ENCODE results near the gene SRGN. TPM values are rescaled to one million over a fixed set of nuclear protein-coding genes. Genes with fewer than 3 reads are reported as not detected.

The SRGN gene
- polyA plus RNA-seq, 1 donor from 2014 or later, result not detected

DNA sequence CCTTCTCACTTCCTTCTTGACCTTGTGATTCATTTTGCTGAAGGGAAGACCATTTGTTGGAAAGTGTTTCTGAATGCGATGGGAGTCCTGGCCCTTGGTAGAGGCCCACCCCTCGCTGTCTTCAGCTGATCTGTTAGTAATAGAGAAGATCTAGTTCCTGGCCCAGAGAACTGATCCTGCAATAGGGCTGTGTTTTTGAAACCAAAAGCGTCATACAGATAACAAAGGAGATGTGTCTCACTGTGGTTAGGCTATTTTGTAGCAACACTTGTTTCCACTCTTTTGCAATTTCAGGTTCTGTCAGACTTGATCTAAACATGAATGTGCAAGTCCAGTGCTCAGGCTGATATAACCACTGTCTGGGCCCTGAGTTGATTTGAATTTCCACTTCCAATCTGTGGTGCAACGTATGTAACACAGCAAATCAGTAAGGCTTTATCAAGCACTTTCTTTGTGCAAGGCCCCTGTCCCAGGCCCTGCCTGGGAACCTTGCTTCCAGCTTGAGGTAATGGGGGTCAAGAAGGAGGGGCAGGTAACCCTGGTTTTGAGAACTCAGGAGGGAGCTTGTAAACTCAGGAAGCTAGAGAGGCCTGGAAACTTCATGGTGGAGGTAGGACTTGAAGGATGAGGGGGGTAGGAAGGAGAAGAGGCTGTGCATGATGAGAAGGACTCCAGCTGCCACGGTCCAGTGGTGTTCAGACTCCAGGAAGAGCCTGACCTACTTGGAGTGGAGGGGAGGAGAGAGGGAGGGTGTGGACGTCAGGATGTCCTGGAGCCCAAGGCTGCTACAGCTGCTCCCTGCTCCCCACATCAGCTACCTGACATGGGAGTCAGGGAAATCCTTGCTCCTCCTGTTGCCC lies 42.2 kb upstream of the SRGN start:
- H3K9me3 ChIP-seq (ENCODE audit: low read length), result no peaks in the 10 kb centered on the region
- no peaks in the 10 kb centered on the region for H3K9me2 ChIP-seq (ENCODE audit: insufficient read depth, low read length)
- no peak overlapping the region for H3K9ac ChIP-seq (ENCODE audit: low read length)
- TF ChIP-seq SMC3 (conservative IDR thresholded peaks at IDR 0.05; ENCODE audit: poor library complexity), result no peak
- TF ChIP-seq, protein P1, sequence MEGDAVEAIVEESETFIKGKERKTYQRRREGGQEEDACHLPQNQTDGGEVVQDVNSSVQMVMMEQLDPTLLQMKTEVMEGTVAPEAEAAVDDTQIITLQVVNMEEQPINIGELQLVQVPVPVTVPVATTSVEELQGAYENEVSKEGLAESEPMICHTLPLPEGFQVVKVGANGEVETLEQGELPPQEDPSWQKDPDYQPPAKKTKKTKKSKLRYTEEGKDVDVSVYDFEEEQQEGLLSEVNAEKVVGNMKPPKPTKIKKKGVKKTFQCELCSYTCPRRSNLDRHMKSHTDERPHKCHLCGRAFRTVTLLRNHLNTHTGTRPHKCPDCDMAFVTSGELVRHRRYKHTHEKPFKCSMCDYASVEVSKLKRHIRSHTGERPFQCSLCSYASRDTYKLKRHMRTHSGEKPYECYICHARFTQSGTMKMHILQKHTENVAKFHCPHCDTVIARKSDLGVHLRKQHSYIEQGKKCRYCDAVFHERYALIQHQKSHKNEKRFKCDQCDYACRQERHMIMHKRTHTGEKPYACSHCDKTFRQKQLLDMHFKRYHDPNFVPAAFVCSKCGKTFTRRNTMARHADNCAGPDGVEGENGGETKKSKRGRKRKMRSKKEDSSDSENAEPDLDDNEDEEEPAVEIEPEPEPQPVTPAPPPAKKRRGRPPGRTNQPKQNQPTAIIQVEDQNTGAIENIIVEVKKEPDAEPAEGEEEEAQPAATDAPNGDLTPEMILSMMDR (IDR thresholded peaks at IDR 0.05; ENCODE audit: poor library complexity, severe bottlenecking), result no peak
- TF ChIP-seq RAD21 (conservative IDR thresholded peaks at IDR 0.05), result no peak
- TF ChIP-seq REST (IDR thresholded peaks at IDR 0.05; ENCODE audit: borderline replicate concordance), result no peak
- no peak for TF ChIP-seq POLR2AphosphoS5 (IDR thresholded peaks at IDR 0.05)
- no peak for TF ChIP-seq TAF1 (IDR thresholded peaks at IDR 0.05; ENCODE audit: low read depth)
- no peaks in the 10 kb centered on the region for H3K27me3 ChIP-seq (ENCODE audit: insufficient read depth, low read depth, low read length)
- H3K27ac ChIP-seq (ENCODE audit: low read length), result no peak overlapping the region
- no peaks in the 10 kb centered on the region for H4K20me1 ChIP-seq (ENCODE audit: insufficient read depth)
- no peaks in the 10 kb centered on the region for H3K79me2 ChIP-seq (replicated peaks; ENCODE audit: insufficient read depth, low read length)
- H2AFZ ChIP-seq (ENCODE audit: low read depth, low read length), result no peak overlapping the region
- H3K4me2 ChIP-seq (ENCODE audit: low read length), result no peak overlapping the region
- no peaks in the 10 kb centered on the region for H3F3A ChIP-seq (ENCODE audit: insufficient read depth, low read length, poor library complexity, severe bottlenecking)
- H3K36me3 ChIP-seq (ENCODE audit: insufficient read depth, low read length), result no peaks in the 10 kb centered on the region
- H3K4me3 ChIP-seq (ENCODE audit: low read length), result no peak overlapping the region

DNA sequence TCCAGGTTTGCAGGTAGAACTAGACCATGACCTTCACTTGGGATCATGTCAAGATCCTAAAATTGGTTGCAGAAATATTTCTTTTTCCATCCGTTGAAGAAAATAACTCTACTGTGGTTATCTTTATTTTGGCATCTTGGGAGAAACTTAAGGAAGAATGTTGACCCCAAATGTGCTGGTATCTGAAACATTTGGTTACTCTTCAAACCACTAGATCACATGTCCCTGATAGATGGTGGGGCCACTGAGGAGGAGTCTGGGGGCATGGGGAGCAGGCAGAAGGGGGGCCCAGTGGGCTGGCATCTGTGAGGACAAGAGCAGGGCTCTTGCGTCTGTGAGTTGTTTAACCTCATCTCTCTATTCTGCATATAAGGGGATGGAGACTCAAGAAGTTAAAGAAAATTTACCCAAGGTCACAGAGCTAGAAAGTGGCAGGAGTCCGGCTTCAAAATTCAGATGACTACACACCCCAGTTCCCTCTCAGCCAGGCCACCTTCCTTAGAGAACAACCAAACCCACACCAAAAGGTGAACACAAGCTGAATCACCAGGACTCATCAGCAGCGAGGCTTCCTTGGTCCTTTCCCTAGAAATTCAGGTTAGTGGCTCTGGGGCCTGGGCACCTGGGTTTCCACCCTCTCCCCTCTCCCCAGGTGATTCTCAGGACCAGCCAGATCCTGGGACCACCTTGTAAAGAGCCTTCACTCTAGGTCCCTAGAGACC lies 40.6 kb upstream of the SRGN start:
- Histone ChIP-seq H3K9me2 (ENCODE audit: insufficient read depth, low read length) (no peaks in the 10 kb centered on the region), H3K9me3 (ENCODE audit: low read length) (no peaks in the 10 kb centered on the region), H3K27me3 (ENCODE audit: insufficient read depth, low read depth, low read length) (no peaks in the 10 kb centered on the region), H3K9ac (ENCODE audit: low read length) (no peak overlapping the region), H3K79me2 (replicated peaks; ENCODE audit: insufficient read depth, low read length) (no peaks in the 10 kb centered on the region), H3K36me3 (ENCODE audit: insufficient read depth, low read length) (no peaks in the 10 kb centered on the region), H4K20me1 (ENCODE audit: insufficient read depth) (no peaks in the 10 kb centered on the region), H3K4me3 (ENCODE audit: low read length) (no peak overlapping the region), H3F3A (ENCODE audit: insufficient read depth, low read length, poor library complexity, severe bottlenecking) (no peaks in the 10 kb centered on the region), H2AFZ (ENCODE audit: low read depth, low read length) (no peak overlapping the region), H3K27ac (ENCODE audit: low read length) (no peak overlapping the region), H3K4me2 (ENCODE audit: low read length) (no peak overlapping the region)
- TF ChIP-seq, protein P1 (IDR thresholded peaks at IDR 0.05; ENCODE audit: poor library complexity, severe bottlenecking), result no peak
- TF ChIP-seq MXI1 (conservative IDR thresholded peaks at IDR 0.05; ENCODE audit: poor library complexity, severe bottlenecking) (no peak), EZH2 (IDR thresholded peaks at IDR 0.05; ENCODE audit: borderline replicate concordance, insufficient read depth, low read length, poor library complexity, severe bottlenecking) (no peak), REST (IDR thresholded peaks at IDR 0.05; ENCODE audit: borderline replicate concordance) (no peak), POLR2AphosphoS5 (IDR thresholded peaks at IDR 0.05) (no peak), EP300 (conservative IDR thresholded peaks at IDR 0.05; ENCODE audit: poor library complexity, severe bottlenecking) (no peak), SMC3 (conservative IDR thresholded peaks at IDR 0.05; ENCODE audit: poor library complexity) (no peak), RAD21 (conservative IDR thresholded peaks at IDR 0.05) (no peak), TAF1 (IDR thresholded peaks at IDR 0.05; ENCODE audit: low read depth) (no peak)

Measured in neural cell (in vitro differentiated cells).